ELF-1 (cell line): ENCODE data around the gene EP400.
A peak's percentile ranks its signal among the peaks of the same experiment; 100 is the strongest.

Experiments
- DNase-seq: peaks from one replicate; pipeline ENCODE4 v3.0.0-alpha.2; 2016; ENCODE audit warnings: low read depth, low spot score

Gene EP400

DNA sequence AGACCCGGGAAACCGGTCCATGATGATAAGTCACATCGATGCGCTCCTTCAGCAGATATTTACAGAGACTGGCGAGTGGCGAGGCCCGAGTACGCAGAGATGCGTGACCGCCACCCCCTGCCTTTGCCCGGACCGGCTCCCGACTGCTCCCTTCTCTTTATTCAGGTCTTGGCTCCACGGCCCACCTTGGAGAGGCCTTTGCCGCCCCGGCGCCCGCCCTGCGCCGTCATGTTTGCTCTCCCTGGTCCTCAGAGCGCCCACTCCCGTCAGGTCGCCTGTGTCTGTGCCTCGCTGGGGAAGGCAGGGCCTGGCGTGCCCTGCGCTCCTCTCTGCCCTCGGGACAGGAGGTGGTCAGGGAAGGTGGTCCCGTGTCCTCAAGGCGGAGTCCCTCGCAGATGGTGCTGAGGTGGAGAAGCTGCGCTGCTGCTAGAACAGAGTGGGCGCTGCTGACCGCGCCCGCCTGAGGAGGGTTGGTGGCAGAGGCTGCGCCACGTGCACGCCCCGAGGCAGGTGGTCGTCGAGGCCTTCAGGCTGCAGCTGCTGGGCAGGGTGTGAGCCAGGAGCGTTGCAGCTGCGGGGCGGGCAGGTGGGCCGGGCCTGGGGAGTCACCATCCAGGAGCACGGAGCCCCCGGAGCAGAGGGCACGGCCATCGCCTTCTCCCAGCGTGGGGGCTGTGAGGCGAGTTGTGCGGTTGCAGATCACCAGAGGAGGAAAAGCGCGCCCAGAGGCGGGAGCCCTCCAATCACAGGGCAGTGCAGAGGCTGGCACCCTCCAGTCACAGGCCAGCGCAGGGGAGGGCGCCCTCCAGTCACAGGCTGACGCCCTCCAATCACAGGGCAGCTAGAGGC lies 167.2 kb downstream of the EP400 start:
- no peak for DNase-seq

DNA sequence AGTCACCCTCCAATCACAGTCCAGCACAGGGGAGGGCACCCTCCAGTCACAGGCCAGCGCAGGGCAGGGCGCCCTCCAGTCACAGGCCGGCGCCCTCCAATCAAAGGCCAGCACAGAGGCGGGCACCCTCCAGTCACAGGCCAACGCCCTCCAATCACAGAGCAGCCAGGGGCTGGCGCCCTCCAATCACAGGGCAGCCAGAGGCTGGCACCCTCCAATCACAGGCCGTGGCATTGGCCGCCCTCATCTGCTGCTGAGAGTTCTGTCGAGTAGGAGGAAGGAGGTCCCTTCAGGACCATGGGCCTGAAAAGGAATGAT lies 167.8 kb downstream of the EP400 start:
- DNase-seq = peak; percentile 61

DNA sequence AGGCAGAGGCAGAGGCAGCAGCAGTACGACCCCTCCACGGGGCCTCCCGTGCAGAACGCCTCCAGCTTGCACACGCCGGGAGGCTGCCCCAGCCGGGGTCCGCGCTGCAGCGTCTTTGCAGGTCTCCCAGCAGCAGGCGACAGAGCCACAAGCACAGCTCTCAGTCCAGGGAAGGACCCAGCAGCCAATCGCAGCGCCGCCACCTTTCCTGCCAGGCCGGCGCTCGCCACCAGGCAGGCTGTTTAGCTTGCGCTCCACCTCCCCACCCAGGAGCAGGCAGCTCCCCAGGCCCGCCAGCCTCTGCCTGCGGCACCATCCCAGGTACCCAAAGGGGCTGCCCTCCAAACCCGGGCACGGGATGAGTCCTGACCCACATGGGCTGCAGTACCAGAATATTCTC lies 169.1 kb downstream of the EP400 start:
- peak; percentile 62 for DNase-seq

DNA sequence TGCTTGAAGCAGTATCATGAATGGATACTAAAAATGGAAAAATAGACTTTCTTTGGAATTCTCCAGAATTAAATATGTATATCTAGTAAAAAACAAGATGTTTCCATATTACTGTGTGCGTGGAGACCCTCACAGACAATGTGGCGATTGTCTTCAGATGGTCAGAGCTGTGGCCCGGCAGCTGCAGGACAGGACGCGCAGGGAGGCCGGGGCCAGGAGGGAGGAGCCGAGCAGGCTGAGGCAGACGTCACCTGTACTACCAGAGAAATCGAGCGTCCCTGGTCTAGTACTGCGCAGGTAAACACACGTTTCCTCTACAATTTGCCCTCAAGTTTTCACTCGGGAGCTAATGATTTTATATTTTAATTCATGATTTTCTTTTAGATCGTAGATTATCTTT lies 171.5 kb downstream of the EP400 start:
- no peak for DNase-seq

DNA sequence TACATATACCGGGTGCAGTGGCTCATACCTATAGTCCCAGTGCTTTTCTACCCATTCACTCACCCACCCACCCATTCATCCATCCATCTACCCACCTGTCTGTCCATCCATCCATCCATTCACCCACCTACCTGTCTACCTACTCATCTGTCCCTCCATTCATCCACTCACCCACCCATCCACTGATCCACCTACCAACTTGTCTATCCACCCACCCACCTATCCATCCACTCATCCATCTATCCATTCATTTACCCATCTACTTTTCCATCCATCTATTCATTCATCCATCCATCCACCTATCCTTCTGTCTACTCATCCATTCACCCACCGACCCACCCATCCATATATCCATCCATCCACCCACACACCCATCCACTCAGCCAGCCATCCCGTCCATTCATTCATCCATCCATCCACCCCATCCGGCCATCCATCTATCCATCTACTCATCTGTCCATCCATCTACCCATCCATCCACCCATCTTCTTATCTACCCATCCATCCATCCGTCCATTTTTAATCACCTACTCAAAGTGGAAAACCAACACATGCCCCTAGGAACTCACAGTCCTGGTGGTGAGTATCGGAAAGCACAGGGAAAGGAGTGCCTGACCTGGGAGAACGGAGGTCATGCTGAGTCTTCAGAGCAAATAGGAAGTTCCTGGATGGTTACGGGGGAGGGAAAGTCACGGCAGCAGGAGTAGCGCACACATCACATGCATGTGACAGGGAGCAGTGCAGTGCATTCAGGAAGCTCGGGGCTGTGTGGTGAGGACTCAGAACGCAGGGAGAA lies 174.4 kb downstream of the EP400 start:
- DNase-seq = no peak

DNA sequence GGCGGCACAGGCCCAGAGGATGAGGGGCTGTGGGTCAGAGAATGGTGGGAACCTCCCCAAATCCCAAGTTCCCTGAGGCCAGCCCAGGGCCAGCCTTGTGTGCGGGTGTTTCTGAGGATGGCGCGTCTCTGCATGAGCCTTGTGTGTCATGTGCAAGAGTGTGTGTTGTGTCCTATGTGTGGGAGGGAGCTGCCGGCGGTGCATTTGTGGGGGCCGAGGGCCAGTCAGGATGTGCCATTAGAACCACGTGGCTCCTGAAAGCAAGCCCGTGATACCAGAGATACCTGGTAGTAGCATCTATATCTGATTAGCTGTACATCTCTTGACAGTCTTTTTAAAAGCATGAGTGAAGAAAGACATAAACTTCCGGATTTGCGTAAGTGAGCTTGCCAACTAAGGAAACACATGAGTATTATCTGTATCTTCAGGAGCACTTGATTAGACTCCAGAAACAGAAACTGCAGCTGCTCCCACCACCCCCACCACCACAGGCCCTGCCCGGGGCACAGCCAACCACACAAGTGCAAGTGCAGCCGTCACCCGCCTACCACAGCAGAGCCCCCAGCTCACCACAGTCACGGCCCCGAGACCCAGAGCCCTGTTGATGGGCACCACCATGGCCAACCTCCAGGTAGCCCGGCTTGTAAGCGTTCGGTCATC lies 175.2 kb downstream of the EP400 start:
- no peak for DNase-seq

DNA sequence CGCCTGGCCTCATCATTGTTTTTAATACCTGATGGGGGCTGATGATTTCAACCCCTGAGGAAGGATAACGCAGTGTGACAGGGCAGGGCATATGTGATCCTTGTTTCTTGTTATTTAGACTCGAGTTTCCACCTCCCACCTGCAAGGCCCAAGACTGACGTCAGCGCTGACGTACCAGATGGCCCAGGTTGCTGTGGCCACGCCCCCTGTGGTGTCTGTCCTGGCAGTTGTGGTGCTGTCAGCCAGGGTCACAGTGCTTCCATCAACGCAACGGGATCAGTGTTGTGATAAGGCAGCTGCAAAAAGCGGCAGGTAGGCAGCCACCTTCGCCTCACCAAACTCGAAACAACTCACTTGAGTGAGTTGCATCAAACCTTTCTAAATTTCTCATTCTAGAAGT lies 176.0 kb downstream of the EP400 start:
- DNase-seq = no peak

DNA sequence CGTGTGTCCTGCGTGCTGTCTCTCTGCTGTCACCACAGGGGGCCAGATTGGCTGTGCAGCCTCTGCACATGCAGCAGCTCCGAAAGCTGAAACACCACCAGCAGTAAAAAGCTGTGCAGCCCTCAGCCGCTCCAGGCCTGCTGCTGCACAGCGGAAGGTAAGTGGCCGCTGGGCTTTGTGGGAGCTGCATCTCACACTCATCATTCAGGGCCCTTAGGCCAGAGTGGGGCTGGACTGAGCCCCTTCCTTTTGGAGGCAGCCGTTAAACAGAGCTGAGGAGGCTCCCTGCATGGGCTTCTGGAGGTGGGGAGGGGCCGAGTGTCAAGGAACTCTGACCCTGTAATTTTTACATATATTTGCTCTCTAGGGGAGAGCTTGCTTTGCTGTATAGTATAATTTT lies 177.3 kb downstream of the EP400 start:
- no peak for DNase-seq

DNA sequence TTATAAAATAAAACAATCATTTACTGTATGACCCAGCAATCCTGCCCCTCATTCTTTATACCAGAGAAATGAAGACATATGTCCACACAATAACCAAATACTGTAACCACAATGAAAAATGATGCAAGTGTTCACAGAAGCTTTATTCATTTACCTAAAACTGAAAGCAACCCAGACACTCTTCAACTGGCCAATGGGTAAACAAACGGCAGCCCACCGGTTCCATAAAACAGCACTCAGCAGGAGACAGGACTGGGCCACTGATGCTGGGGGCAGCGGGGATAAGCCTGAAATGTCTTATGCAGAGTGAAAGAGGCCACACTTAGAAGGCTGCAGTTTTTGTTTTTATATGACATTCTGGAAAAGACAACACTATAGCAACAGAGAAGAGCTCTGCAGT lies 179.3 kb downstream of the EP400 start:
- no peak for DNase-seq

DNA sequence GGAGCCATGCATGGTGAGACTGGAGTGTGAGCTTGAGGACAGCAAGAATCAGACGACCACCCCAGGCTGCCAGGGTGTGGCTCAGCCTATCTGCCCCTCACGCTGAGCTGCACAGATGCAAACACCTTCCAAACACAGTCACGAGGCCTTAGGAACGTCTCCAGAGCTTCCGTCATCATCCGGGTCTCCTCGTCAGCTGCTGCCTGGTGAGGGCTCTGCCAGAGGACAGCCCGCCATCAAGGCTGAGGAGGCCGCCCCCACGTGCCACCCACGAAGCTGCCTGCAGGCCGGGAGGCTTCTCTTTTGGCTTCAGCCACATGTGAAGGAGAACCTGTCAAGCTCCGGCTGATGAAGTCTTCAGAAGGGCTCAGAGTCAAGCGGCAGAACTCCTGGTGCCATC lies 180.9 kb downstream of the EP400 start:
- no peak for DNase-seq
